Activated CD8-positive, alpha-beta memory T cell treated with anti-CD3 and anti-CD28 coated beads, Interleukin-2, amount 50 U/mL, for 4 hours (primary cell): ENCODE data around the gene EPHA4.

Source experiments
- DNase-seq: peaks from one replicate; pipeline ENCODE4 v3.0.0-alpha.2; 2020

The EPHA4 gene

GRCh38 chr2:221465776-221466175 is 106.3 kb downstream of the EPHA4 start:
- no peak for DNase-seq

DNA sequence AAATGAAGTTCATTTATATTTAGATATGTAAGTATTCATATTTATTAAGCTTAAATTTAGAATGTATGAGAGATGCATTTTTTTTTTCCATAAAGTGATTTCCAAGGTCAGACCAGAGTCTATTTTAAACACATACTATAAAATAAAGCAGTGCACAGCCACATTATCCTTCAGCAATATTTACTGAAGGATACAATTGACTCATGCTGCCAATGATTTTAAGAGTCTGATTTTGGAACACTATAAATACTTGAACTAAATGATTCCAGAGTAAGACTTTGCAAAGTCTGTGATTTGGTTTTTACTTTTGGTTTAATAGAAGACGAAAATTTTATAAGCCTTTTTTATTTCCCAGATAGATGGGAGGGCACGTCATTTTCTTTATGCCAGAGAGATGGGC is 107.1 kb downstream of the EPHA4 start:
- no peak for DNase-seq

DNA sequence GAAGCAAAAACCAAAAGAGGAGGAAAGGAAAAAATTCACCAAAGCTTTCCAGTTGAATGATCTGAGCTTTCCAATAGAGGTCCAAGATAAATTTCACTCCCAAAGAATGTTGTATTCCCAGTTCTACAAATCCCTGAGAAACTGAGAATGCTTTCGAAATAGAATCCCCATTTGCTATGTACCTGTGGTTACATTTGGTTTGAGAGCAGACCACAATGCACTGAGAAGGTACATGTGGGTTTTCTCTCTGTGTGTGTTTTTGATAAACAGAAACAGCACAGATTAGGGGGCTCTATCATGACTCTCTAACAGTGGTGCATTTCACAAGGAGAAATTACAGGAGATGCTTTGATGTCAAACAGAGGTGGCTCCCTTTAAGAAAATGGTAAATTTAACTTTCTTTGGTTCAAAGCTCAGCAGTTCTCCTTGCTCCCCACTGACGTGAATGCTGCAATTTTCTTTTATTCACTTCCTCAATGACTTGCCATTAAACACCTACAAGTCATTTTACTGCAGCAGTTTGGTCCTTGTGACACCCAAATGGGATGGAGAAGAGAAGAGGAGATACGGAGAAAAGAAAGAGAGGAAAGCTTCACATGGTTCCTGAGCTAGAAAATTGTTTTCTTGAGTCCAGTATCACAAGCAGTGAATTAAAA is 108.7 kb downstream of the EPHA4 start:
- DNase-seq: no peak

DNA sequence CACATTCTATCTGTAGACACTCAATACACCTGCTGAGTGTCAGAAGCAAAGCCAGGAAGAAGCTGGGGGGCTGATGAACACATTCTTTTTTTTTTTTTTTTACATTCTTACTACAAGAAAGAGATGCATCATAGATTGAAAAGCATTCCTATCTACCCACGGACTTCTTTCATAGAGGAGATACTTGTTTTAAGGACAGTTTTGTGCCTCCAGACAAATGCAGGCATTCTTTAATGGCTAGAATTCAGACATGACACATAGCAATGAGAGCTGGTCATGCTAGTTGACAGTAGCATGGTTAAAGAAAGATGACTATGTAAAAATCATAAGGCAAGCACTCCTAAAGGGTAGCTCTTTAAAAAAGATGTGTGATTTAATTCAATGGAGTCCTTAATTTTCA is 110.2 kb downstream of the EPHA4 start:
- DNase-seq: no peak

GRCh38 chr2:221460136-221460535 is 112.0 kb downstream of the EPHA4 start:
- no peak for DNase-seq

- DNase-seq: no peak
Observed at GRCh38 chr2:221458578-221458977, 113.5 kb downstream of the EPHA4 start.

- no peak for DNase-seq
Observed at GRCh38 chr2:221455214-221455613, 116.9 kb downstream of the EPHA4 start.

- no peak for DNase-seq
Observed at GRCh38 chr2:221454459-221455105, 117.5 kb downstream of the EPHA4 start.

- DNase-seq: no peak
Observed at GRCh38 chr2:221451862-221452788, 120.0 kb downstream of the EPHA4 start.

- no peak for DNase-seq
Observed at GRCh38 chr2:221450280-221450679, 121.8 kb downstream of the EPHA4 start.

GRCh38 chr2:221449406-221449805 is 122.7 kb downstream of the EPHA4 start:
- no peak for DNase-seq

DNA sequence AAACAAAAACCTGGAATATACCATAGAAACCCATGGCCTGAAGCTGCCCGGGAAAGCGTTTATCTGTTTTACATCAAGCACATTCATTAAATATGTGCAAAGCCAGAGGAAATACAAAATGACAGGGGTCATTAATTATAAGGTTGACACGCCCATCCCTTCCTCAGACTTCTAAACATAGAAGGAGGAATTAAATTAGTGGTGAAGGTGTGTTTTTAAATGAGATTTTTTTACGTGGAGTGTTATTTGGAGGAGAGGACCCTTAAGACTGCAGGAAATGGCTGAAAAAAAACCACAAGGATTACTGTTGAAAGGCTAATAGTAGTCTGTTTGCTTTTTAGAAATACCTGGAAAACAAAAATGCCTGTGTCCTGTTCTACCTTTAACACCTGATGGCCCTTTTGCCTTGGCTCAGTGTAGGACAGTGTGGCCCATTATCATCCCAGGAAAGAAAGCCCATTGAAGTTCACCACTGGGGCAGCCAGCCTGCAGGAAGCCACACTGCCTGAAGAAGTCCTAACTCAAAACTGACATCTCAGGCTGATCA is 123.2 kb downstream of the EPHA4 start:
- DNase-seq: no peak

DNA sequence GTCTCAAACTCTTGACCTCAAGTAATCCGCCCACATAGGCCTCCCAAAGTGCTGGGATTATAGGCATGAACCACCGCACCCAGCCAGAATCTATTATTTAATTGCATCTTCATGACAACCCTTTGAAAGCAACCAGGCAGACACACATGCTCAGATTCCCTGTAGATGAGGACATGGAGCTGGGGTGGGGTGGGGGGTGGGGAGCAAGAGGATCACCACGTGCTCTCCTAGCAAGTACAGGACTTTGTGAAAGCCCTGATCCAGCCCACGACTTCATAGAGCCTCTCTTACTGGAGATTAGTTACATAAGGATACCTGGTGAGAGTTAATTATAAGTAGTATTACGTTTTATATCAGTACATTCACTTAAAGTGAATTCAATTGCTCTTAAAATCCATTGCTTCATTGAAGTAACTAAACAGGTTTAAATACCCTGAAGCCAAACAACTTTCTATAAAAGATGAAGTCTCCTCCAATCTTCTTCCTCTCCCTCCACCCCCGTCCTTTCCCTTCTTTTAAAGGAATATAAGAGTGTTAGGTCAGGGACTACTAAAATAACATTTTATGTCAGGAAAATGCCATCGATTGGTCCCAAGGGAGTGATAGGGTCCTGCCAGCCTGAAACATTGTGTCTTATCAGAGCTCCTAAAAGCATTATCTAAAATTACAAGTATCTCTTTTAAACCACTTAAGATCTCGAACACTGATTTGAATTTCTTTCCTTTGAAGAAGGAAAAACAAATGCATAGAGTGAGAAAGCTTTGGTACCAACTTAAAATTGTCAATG is 123.9 kb downstream of the EPHA4 start:
- no peak for DNase-seq

- DNase-seq: no peak
Observed at GRCh38 chr2:221447310-221447709, 124.8 kb downstream of the EPHA4 start.

DNA sequence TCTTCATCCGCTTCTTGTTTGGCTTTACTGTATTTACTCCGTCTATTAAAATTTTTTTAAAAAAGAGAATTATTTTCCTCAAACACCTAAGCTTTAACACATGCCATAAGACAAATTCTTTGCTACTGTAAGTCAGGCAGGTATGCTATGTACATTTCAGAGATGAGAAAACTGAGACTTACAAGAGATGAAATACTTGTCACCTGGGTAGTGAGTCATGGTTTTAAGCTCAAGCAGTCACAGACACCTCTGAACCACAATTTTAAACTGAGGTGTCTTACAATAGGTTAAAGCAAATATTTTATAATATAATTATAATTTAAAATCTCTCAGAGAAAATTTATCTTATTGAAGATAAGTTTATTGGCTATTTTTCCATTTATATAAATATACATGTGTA is 126.0 kb downstream of the EPHA4 start:
- DNase-seq: no peak

DNA sequence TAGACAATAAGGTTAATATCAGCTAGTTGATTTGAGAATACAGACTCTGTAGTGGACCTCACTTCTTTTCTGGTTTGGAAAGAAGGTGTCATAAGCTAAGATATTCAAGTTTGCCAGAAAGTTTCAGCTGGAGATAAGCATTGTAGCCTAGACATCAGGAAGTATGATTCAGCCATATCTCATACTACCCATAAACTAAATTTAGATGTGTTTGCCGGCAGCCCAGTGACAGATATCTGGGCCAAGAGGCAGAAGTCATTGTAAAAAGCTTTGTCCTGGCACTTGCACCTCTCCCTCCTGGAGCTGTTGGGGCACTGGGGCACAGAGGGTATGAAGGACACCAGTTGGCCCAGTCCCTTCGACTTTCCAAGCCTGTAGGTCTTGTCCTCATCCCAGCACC is 128.0 kb downstream of the EPHA4 start:
- no peak for DNase-seq

- DNase-seq: no peak
Observed at GRCh38 chr2:221443645-221444044, 128.5 kb downstream of the EPHA4 start.

DNA sequence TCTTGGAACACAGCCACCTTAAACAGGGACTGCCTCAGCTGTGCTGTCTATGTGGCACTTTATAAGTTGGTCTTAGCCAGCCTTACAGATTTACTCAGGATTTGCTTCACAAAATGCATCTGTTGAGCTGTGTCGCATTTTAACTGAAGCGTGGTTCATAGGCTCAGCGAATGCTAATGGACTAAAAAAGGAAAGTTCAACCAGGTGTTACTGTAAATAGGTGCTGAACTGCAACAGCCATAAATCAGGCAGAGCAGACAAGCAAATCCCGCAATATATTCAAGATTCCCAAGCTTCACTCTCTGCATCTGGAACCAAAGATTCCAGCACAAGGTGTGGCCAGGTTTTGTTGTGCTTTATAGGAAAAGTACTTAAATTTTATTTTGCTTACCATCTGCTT is 130.0 kb downstream of the EPHA4 start:
- no peak for DNase-seq

DNA sequence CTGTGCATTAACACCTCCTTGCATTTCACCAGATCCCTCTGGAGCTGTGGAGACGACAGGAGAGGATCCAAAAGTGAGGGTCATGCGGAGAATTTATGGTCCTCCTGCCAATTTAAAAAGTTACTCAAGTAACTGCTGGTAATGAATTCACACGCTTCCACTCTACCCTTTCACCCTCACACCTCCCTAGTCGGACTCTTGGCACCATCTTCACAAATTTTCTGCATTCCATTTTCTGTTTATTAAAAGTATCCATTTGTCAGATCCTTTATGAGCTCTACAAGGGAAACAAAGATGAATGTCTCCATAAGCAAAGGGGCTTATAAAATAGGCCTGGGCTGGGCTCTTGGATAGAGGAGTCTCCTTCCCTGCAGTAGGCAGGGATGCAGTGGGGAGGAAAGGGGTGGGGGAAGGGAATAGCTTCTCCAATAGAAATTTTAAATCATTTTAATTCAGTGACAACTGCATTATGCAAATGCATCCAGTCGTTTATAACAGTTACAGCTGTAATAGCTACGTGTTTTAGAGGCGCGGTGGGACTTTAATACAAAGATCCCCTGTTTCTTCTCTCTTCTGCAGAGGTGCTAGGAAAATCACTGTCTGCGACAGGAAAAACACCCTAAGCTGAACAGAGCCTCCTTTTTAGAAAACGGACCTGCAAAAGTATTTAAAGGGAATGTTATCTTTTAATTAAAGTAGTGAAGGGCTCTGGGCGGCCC is 132.2 kb downstream of the EPHA4 start:
- no peak for DNase-seq

DNA sequence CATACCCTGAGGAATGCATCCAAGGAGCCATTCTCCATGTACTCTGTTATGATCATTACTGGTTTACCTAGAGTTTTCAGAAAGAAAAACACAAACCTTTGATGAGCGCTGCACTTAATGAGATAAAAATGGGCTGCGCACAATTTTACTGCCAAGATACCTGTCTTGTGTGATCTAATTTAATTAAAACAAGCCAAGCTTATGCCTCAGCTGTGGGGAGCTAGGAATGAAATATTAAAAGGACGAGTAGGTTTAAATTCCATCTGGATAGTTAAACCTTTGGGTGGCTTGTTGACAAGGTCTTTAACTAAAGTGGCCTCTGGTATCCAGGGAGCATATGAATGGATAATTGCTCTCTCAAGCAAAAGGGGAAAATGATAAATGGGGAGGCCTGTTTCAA is 135.0 kb downstream of the EPHA4 start:
- no peak for DNase-seq

GRCh38 chr2:221435171-221435570 is 136.9 kb downstream of the EPHA4 start:
- no peak for DNase-seq

GRCh38 chr2:221434142-221434541 is 138.0 kb downstream of the EPHA4 start:
- no peak for DNase-seq
